ENCODE measurements around the gene GOLGA1. TPM values are rescaled to one million over a fixed set of nuclear protein-coding genes. Genes with fewer than 3 reads are reported as not detected.

GOLGA1 gene
- total and polyA plus RNA-seq, 2 of the 13 experiments (the other 11 are each of a cell fraction or from before 2014, with no cell fraction given), result 12.7 to 15.9 TPM

- 0 out of 2 replicates have a peak, but pooled peaks have one; percentile 3 for TF ChIP-seq STAG1 (CRISPR knock-in tag; IDR thresholded peaks at IDR 0.05)
- TF ChIP-seq ARID3A (IDR thresholded peaks at IDR 0.05; ENCODE audit: low read depth, low read length), result peak; percentile 96
Measured at GRCh38 chr9:124840300-124840833, 100.5 kb downstream of the GOLGA1 start (continued).

GRCh38 chr9:124839612-124840299 is 101.1 kb downstream of the GOLGA1 start:
- peaks cover 34% of the 10 kb centered on the region for H3K4me1 ChIP-seq (ENCODE audit: insufficient read depth, low read length)
- no peaks in the 10 kb centered on the region for H4K20me1 ChIP-seq (ENCODE audit: insufficient read depth, low read length)
- no peaks in the 10 kb centered on the region for H3K79me2 ChIP-seq (ENCODE audit: insufficient read depth, low read length)
- ChIA-PET POLR2A (interaction anchor here (0.8 to 1.6 kb wide), 3 partner anchors 22 to 29 kb away, joined by 3 to 10 read pairs (median 4); partner anchors contain the start of genes ARPC5L and RPL35), CTCF (ENCODE audit: low intra/inter-chr PET ratio, low total read pairs) (interaction anchor here (0.8 to 2.8 kb wide), 6 partner anchors 12 to 68 kb away, joined by 3 to 16 read pairs (median 7); partner anchors contain the start of gene WDR38)
- peak overlapping the region; percentile 70 for H3K4me2 ChIP-seq (ENCODE audit: low read depth, low read length)
- H3K36me3 ChIP-seq (replicated peaks in 1 of 2; ENCODE audit: control insufficient read depth in 1 of 2, insufficient read depth in 2 of 2, low read length in 2 of 2), result no peaks in the 10 kb centered on the region
- intact Hi-C loops (cut with micrococcal nuclease; ENCODE audit: unreplicated experiment) (no loop called here), in situ Hi-C loops (cut with HindIII; ENCODE audit: extremely low pct_ligation_motif_present, low pct_unique_long_range_greater_than_20kb) (loop anchor here (10.0 kb wide), 1 partner anchor 45 kb away; no protein-coding TSS in a partner anchor)
- no peaks in the 10 kb centered on the region for H3K9me3 ChIP-seq (ENCODE audit: low read length)
- DNase-seq (ENCODE audit: low spot score), result peak; percentile 43
- H3K27ac ChIP-seq (ENCODE audit: extremely low read length, insufficient read depth, low read length), result no peak overlapping the region
- H2AFZ ChIP-seq (ENCODE audit: low read length), result no peak overlapping the region
- FAIRE-seq, result peak; percentile 68
- peak; percentile 73 for ATAC-seq
- WGBS (ENCODE audit: low lambda C conversion rate), result 3% methylated on average over 7 of the region's 12 CpGs
- peaks cover 0 to 6% of the 10 kb centered on the region in 2 experiments; a peak in 2 of 5 replicates for H3K27me3 ChIP-seq (ENCODE audit: control insufficient read depth in 1 of 2, insufficient read depth in 2 of 2, low read length in 2 of 2)
- H3K9ac ChIP-seq (ENCODE audit: insufficient read depth, low read depth, low read length), result no peak overlapping the region
- no TSS peak for BruUV-seq (replicated peaks)
- H3K4me3 ChIP-seq (replicated peaks in 1 of 3; ENCODE audit: insufficient read depth in 1 of 3, low read depth in 2 of 3, low read length in 3 of 3), result peak overlapping the region in 1 of 3 experiments; percentile 60; a peak in 1 of 6 replicates
- TF ChIP-seq ZBTB7A (CRISPR knock-in tag; IDR thresholded peaks at IDR 0.05) (peak; percentile 53), PHF21A (CRISPR knock-in tag; IDR thresholded peaks at IDR 0.05) (peak; percentile 57; the same call in 1 of the 2 replicates), KDM1A (CRISPR knock-in tag; IDR thresholded peaks at IDR 0.05) (0 out of 2 replicates have a peak, but pooled peaks have one; percentile 7), MTA1 (CRISPR knock-in tag; IDR thresholded peaks at IDR 0.05; ENCODE audit: borderline replicate concordance) (no peak), ZFX (CRISPR knock-in tag; IDR thresholded peaks at IDR 0.05; ENCODE audit: low read depth) (0 out of 2 replicates have a peak, but pooled peaks have one; percentile 40), ARID4A (CRISPR knock-in tag; IDR thresholded peaks at IDR 0.05; ENCODE audit: borderline replicate concordance) (peak; percentile 34; the same call in 1 of the 2 replicates), PATZ1 (CRISPR knock-in tag; IDR thresholded peaks at IDR 0.05) (peak; percentile 76; the same call in 1 of the 2 replicates), SRY (CRISPR knock-in tag; IDR thresholded peaks at IDR 0.05) (no peak), ZNF572 (CRISPR knock-in tag; IDR thresholded peaks at IDR 0.05) (0 out of 2 replicates have a peak, but pooled peaks have one; percentile 36)

All from HepG2 (cell line).